Fibroblast of pulmonary artery (primary cell): ENCODE data around the gene ACVR1B.

Experiments used
- DNase-seq: peaks from one replicate; pipeline ENCODE4 v3.0.0-alpha.2; 2010; ENCODE audit warnings: low read depth
- H3K4me3 ChIP-seq: replicated peaks from 2 replicates; pipeline ENCODE4 v1.5.1; 2011; ENCODE audit warnings: low read depth, mild to moderate bottlenecking, control low read depth, low read length, moderate library complexity
- TF ChIP-seq, protein P1 (sequence below): IDR thresholded peaks from 2 replicates; pipeline ENCODE4 v1.5.1; 2011; ENCODE audit warnings: mild to moderate bottlenecking, control low read depth, low read length, inconsistent platforms; ENCODE audit errors: missing control alignments

Gene ACVR1B

DNA sequence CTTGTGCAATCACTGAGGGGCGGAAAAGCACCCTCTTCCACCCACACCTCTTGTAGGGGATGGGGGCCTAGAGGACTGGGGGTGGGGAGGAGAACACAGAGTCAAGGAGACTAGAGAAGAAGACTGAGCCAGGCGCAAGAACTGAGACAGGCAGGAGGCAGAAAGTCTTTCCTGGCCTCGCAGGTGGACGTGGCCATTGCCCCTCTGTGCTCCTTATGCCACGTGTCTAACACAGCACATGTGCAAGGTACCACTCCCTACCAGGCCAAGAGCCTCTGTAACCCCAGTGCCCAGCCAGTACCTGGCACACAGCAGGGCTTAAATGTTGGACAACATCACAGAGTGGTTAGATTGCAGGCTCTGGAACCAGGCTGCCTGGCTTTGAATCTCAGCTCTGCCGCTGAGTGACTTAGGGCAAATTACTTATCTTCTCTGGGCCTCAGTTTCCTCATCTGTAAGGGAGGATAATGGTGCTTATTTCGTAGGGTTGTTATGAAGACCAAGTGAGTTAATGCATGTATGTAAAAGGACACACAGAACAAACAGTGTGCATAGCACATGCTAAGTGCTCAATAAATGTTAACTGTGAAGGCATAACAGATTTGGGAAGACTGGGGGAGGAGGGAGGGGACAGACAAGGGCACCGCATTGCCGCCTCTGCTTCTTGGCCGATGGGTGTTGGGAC is 53.9 kb downstream of the ACVR1B start:
- H3K4me3 ChIP-seq, result no peak overlapping the region
- DNase-seq, result no peak
- TF ChIP-seq, protein P1, sequence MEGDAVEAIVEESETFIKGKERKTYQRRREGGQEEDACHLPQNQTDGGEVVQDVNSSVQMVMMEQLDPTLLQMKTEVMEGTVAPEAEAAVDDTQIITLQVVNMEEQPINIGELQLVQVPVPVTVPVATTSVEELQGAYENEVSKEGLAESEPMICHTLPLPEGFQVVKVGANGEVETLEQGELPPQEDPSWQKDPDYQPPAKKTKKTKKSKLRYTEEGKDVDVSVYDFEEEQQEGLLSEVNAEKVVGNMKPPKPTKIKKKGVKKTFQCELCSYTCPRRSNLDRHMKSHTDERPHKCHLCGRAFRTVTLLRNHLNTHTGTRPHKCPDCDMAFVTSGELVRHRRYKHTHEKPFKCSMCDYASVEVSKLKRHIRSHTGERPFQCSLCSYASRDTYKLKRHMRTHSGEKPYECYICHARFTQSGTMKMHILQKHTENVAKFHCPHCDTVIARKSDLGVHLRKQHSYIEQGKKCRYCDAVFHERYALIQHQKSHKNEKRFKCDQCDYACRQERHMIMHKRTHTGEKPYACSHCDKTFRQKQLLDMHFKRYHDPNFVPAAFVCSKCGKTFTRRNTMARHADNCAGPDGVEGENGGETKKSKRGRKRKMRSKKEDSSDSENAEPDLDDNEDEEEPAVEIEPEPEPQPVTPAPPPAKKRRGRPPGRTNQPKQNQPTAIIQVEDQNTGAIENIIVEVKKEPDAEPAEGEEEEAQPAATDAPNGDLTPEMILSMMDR, result no peak

DNA sequence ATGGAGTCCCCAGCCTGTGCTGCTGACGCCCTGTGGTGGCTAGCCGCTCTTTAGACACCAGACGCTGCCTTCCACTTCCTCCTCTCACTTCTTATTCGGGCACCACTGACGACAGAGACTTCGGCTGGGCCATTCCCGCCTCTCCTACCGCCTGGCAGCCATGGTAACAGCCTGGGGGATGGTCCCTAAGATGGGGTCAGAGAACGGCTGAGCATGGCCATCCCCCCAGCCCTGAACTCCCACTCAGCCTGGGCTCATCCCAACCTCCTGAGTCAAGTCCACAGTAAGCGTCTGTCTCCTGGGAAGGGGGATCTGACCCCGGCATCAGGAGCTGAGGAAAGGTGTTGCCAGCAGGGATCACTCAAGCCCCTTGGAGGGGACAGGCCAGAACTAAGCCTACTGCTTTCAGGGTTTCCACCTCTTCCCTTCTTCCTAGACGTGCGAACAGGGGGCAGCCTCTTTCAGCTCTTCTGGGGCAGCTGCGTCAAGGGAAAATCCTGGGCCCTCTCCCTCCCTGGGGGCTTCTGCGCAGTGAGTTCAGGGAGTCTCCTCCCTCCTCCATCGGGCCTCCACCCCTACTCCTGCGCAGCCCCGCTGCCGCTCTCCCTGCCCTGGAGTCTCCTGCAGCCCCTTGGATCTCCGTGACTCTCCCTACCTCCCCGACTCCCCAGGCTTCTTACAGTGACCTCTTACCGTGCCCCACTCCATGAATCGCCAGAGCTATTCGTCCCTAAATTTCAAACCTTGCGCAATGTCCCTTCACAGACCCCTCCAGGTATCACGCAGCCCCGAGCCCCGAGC is 54.6 kb downstream of the ACVR1B start:
- peak overlapping the region; percentile 36 for H3K4me3 ChIP-seq
- DNase-seq, result no peak
- TF ChIP-seq, protein P1, result no peak

DNA sequence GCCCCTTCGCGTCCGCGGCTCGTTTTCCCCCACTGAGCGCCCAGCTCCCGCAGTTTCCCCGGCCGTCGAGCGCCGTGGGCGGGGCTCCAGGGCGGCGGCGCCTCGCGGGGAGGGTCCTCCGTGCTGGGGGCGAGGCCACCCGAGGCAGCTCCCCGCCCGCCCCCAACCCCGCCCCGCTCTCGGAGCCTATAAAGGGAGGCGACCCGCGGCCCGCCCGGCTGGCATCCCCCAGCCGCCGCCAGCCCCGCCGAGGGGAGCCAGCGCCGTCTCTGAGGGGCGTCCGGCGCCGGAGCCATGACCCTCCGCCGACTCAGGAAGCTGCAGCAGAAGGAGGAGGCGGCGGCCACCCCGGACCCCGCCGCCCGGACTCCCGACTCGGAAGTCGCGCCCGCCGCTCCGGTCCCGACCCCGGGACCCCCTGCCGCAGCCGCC is 55.2 kb downstream of the ACVR1B start, which contains the start of gene TAMALIN:
Gene TAMALIN (plus strand): TSS at position 221 of the 432 bp plus-strand sequence. CDS start 74 bp downstream, at position 295.
- peak; percentile 77 for DNase-seq
- TF ChIP-seq, protein P1, result no peak
- H3K4me3 ChIP-seq, result peak within 1 kb of the TSS; percentile 86

DNA sequence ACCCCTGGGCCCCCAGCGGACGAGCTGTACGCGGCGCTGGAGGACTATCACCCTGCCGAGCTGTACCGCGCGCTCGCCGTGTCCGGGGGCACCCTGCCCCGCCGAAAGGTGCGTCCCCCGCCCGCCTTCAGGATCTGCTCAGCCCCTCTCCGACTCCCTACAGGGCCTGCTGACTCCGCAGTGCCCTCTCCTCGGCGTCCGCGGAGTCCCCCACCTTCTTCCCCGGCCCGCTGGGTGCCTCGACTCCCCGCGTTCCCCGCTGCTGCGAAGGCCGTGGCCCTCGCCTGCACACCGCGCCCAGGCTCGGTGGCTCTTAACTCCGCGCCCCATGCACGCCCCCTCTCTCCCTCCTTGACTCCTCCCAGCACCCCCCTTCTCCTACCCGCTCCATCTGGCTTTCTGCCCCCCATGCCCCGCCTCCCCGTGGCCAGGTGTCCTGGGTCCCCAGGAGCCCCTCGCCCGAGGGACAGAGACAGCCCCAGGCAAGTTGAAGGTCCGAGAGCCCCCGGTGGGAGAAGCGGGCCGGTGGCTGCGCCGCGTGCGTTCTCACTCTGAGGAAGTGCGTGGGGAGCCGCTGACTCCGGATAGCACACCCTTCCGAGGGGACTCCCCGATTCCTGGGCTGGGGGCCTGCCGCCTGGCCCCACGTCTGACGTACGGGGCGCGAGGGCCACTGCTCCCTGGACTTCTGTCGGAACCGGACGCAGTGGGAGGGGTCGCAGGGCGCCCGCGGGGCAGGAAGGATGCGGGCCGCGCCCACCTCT is 55.8 kb downstream of the ACVR1B start:
- TF ChIP-seq, protein P1, result no peak
- DNase-seq, result peak; percentile 45
- peak overlapping the region; percentile 86 for H3K4me3 ChIP-seq

DNA sequence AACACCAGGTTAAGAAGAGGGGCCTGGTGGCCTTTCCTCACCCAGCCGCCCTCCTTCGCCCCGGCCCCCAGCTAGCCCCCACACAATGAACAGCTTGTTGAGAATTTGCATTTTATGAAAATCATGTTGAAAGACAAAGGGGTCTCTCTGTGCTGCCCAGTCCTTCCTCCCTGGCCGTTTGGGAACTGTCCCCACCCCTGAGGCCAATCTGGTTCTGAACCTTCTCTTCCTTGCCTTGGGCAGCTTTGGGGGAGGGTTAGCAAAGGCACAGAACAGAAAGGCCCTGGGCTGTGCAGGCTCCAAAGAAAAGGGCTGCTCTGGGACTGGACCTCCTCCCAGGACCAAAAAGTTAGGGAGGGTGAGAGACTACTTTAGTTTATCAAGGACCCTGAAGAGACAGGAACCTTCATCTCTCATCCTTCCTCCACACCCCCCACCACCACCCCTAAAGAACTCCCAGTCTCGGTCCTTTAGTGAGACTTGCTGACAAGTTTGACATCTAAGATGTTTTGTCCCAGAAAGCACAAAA is 56.5 kb downstream of the ACVR1B start:
- TF ChIP-seq, protein P1, result no peak
- no peak for DNase-seq
- peak overlapping the region; percentile 86 for H3K4me3 ChIP-seq

DNA sequence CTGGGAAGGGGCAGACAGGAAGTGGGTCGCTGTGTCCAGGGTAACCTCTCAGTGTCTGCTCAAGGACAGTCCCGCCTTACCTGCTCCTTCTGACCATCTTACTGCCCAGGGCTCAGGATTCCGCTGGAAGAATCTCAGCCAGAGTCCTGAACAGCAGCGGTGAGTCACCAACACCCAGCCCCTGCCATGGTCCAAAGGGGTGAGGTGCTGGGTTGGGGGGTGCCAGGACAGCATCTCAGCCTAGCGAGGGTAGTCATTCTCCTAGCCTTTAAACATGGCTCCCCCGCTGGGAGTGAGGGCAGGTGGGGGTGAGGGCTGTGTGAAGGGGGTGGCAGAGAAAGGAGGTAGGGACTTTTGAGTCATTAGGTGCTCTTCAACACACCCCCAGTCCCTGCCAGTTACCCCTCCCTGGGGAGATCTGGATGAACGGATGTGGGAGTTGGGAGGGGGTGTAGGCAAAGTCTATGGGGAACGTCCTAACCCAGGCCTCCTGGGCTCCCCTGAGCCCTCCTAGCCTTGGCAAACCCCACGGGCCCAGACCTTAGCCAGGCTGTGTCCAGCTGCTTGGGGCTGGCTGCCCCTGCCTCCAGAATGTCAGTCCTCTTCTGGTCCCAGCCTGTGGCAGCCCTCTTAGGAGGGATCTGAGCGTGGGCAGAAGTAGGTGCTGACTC is 57.7 kb downstream of the ACVR1B start:
- DNase-seq, result no peak
- H3K4me3 ChIP-seq, result peak overlapping the region; percentile 86
- TF ChIP-seq, protein P1, result no peak
